Liver (tissue), 9 donors: ENCODE results near the gene PRSS57. TPM values are rescaled to one million over a fixed set of nuclear protein-coding genes. Genes with fewer than 3 reads are reported as not detected.
"Not testable (repeated sequence)": the region's sequence is repeated elsewhere in the genome, so short reads cannot be mapped to it uniquely, and the experiment has no call there.

ENCODE experiments used
- DNase-seq: peaks from one replicate; pipeline ENCODE4 v3.0.0-alpha.2; 2017; ENCODE audit warnings: low spot score
- H3K27ac ChIP-seq, 2 donors: one replicate each; pipeline ENCODE4 v1.7.0; 2013; ENCODE audit warnings: inconsistent platforms in 2 of 2, low read length in 2 of 2, control low read depth in 1 of 2, low read depth in 1 of 2, mild to moderate bottlenecking in 1 of 2
- H3K27me3 ChIP-seq, 4 donors: one replicate each; pipeline versions ENCODE4 v1.6.1 to v1.7.0; 2013; ENCODE audit warnings: low read length in 3 of 4, inconsistent platforms in 1 of 4, mild to moderate bottlenecking in 1 of 4, moderate library complexity in 1 of 4; ENCODE audit not compliant: control insufficient read depth in 4 of 4, insufficient read depth in 4 of 4
- H3K36me3 ChIP-seq, 4 donors: one replicate each; pipeline versions ENCODE4 v1.6.1 to v1.7.0; 2013; ENCODE audit warnings: low read length in 3 of 4, mild to moderate bottlenecking in 3 of 4, low read depth in 1 of 4, moderate library complexity in 1 of 4; ENCODE audit not compliant: control insufficient read depth in 4 of 4, insufficient read depth in 3 of 4
- H3K4me1 ChIP-seq, 4 donors: one replicate each; pipeline versions ENCODE4 v1.6.1 to v1.7.0; 2013; ENCODE audit warnings: low read length in 3 of 4, mild to moderate bottlenecking in 3 of 4, moderate library complexity in 1 of 4; ENCODE audit not compliant: control insufficient read depth in 4 of 4, insufficient read depth in 4 of 4
- H3K4me3 ChIP-seq, 3 donors: one replicate each; pipeline versions ENCODE4 v1.6.1 to v1.7.0; 2013; ENCODE audit warnings: low read length in 3 of 3, control low read depth in 1 of 3, low read depth in 1 of 3, mild to moderate bottlenecking in 1 of 3
- H3K9ac ChIP-seq, 2 donors: one replicate each; pipeline ENCODE4 v1.7.0; 2013; ENCODE audit warnings: low read length in 2 of 2, mild to moderate bottlenecking in 2 of 2, moderate library complexity in 2 of 2, control low read depth in 1 of 2, low read depth in 1 of 2
- H3K9me3 ChIP-seq, 4 donors: one replicate each; pipeline versions ENCODE4 v1.6.1 to v1.7.0; 2013; ENCODE audit warnings: low read length in 3 of 4; ENCODE audit not compliant: control insufficient read depth in 4 of 4
- CTCF ChIP-seq: fragments of 150-350 bp; IDR thresholded peaks from 2 replicates; pipeline ENCODE4 v1.5.1; 2017; ENCODE audit warnings: improper control_type of control experiment, low read depth, low read length; ENCODE audit not compliant: missing input control
- EGR1 ChIP-seq, 2 donors: IDR thresholded peaks; 2 replicates each; pipeline ENCODE4 v1.6.1; 2016 to 2018; ENCODE audit warnings: antibody characterized with exemption in 2 of 2, low read depth in 2 of 2
- FOXA2 ChIP-seq: IDR thresholded peaks from 2 replicates; pipeline ENCODE4 v1.6.1; 2016; ENCODE audit warnings: antibody characterized with exemption
- GABPA ChIP-seq, 2 donors: IDR thresholded peaks in 1 of 2; conservative IDR thresholded peaks in 1 of 2; 2 replicates each; pipeline ENCODE4 v1.6.1; 2016; ENCODE audit warnings: antibody characterized with exemption in 2 of 2, mild to moderate bottlenecking in 1 of 2, moderate library complexity in 1 of 2
- HNF4A ChIP-seq, 2 donors: conservative IDR thresholded peaks; 2 replicates each; pipeline ENCODE4 v1.6.1; 2016; ENCODE audit warnings: antibody characterized with exemption in 2 of 2, mild to moderate bottlenecking in 2 of 2
- JUND ChIP-seq, 2 donors: IDR thresholded peaks; 2 replicates each; pipeline ENCODE4 v1.6.1; 2016; ENCODE audit warnings: antibody characterized with exemption in 2 of 2
- NR2F2 ChIP-seq: IDR thresholded peaks from 2 replicates; pipeline ENCODE4 v1.6.1; 2016; ENCODE audit warnings: antibody characterized with exemption
- RAD21 ChIP-seq, 2 donors: IDR thresholded peaks; 2 replicates each; pipeline ENCODE4 v1.6.1; 2016; ENCODE audit warnings: antibody characterized with exemption in 2 of 2, mild to moderate bottlenecking in 2 of 2
- REST ChIP-seq: IDR thresholded peaks from 2 replicates; pipeline ENCODE4 v1.6.1; 2016; ENCODE audit warnings: antibody characterized with exemption, mild to moderate bottlenecking
- RXRA ChIP-seq, 2 donors: IDR thresholded peaks; 2 replicates each; pipeline ENCODE4 v1.6.1; 2017 to 2018; ENCODE audit warnings: antibody characterized with exemption in 2 of 2, mild to moderate bottlenecking in 1 of 2
- SP1 ChIP-seq: IDR thresholded peaks from 2 replicates; pipeline ENCODE4 v1.6.1; 2018; ENCODE audit warnings: antibody characterized with exemption, mild to moderate bottlenecking
- TAF1 ChIP-seq: conservative IDR thresholded peaks from 2 replicates; pipeline ENCODE4 v1.6.1; 2016; ENCODE audit warnings: antibody characterized with exemption, mild to moderate bottlenecking
- YY1 ChIP-seq: IDR thresholded peaks from 2 replicates; pipeline ENCODE4 v1.6.1; 2016; ENCODE audit warnings: antibody characterized with exemption, mild to moderate bottlenecking
- WGBS: extraction: QIAGEN DNeasy Blood & Tissue Kit; methylation state at CpG from one replicate; pipeline ENCODE4 v1.1.7; 2013; 5-methylcytosine and 5-hydroxymethylcytosine counted together
- polyA plus RNA-seq, 2 donors: library from polyadenylated mRNA; stranded (reverse) in 1 of 2; unstranded in 1 of 2; fragments of 200-250 nt in 1 of 2; fragments of >200 nt in 1 of 2; fragmentation: Nextera tagmentation in 1 of 2; extraction: Ambion mirVana in 1 of 2; gene quantifications; one replicate each; pipeline versions ENCODE4 v1.2.1 to v1.2.3, GENCODE V29; 2013 to 2015
- total RNA-seq, 2 donors: library from RNA; depleted of rRNA; stranded (reverse); fragments of >200 nt; gene quantifications; one replicate each; pipeline ENCODE4 v1.2.3, GENCODE V29; 2014
- TF ChIP-seq, protein P1 (sequence below): IDR thresholded peaks from 2 replicates; pipeline ENCODE4 v1.6.1; 2016; ENCODE audit warnings: antibody characterized with exemption
- TF ChIP-seq, protein P2 (sequence below): IDR thresholded peaks from 2 replicates; pipeline ENCODE4 v1.6.1; 2016; ENCODE audit warnings: antibody characterized with exemption
- donor health status: healthy.
- donor health status: healthy.
- donor health status: healthy.
- donor health status: healthy.
- donor health status: healthy.

The PRSS57 gene
- total and polyA plus RNA-seq, 4 donors, result 0.10 to 12.1 TPM; not detected in 2

- H3K9me3 ChIP-seq, result no peaks in the 10 kb centered on the region
- WGBS, result 80% methylated on average over 9 of the region's 9 CpGs
- no peak overlapping the region for H3K27ac ChIP-seq
- DNase-seq, result no peak
- H3K36me3 ChIP-seq, result no peaks in the 10 kb centered on the region
- H3K27me3 ChIP-seq, result no peaks in the 10 kb centered on the region
- no peak overlapping the region for H3K9ac ChIP-seq
- H3K4me1 ChIP-seq, result peaks cover 0 to 14% (median 4%) of the 10 kb centered on the region in 4 donors
- H3K4me3 ChIP-seq, result no peak overlapping the region
- TF ChIP-seq GABPA (IDR thresholded peaks at IDR 0.05 in 1 of 2, conservative IDR thresholded peaks at IDR 0.05 in 1 of 2) (no peak), RAD21 (IDR thresholded peaks at IDR 0.05) (no peak), YY1 (no peak), SP1 (no peak), JUND (IDR thresholded peaks at IDR 0.05) (no peak), NR2F2 (no peak), TAF1 (no peak), EGR1 (IDR thresholded peaks at IDR 0.05; ENCODE audit: low read depth in 2 of 2) (no peak), CTCF (no peak), HNF4A (conservative IDR thresholded peaks at IDR 0.05) (no peak), REST (no peak), FOXA2 (no peak), RXRA (IDR thresholded peaks at IDR 0.05) (no peak)
- TF ChIP-seq, protein P1, sequence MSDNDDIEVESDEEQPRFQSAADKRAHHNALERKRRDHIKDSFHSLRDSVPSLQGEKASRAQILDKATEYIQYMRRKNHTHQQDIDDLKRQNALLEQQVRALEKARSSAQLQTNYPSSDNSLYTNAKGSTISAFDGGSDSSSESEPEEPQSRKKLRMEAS, result no peak
- TF ChIP-seq, protein P2, sequence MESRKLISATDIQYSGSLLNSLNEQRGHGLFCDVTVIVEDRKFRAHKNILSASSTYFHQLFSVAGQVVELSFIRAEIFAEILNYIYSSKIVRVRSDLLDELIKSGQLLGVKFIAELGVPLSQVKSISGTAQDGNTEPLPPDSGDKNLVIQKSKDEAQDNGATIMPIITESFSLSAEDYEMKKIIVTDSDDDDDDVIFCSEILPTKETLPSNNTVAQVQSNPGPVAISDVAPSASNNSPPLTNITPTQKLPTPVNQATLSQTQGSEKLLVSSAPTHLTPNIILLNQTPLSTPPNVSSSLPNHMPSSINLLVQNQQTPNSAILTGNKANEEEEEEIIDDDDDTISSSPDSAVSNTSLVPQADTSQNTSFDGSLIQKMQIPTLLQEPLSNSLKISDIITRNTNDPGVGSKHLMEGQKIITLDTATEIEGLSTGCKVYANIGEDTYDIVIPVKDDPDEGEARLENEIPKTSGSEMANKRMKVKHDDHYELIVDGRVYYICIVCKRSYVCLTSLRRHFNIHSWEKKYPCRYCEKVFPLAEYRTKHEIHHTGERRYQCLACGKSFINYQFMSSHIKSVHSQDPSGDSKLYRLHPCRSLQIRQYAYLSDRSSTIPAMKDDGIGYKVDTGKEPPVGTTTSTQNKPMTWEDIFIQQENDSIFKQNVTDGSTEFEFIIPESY, result no peak
Observed at GRCh38 chr19:670609-671075, 24.6 kb downstream of the PRSS57 start.

- WGBS, result 54% methylated on average over 12 of the region's 12 CpGs
- H3K4me3 ChIP-seq, H3K9ac ChIP-seq, H3K9me3 ChIP-seq, H3K27me3 ChIP-seq, H3K36me3 ChIP-seq, DNase-seq, H3K27ac ChIP-seq: not testable (repeated sequence)
- peaks cover 0 to 13% (median 9%) of the 10 kb centered on the region in 4 donors for H3K4me1 ChIP-seq
Observed at GRCh38 chr19:668675-669434, 26.4 kb downstream of the PRSS57 start.

GRCh38 chr19:666985-667573 is 28.2 kb downstream of the PRSS57 start:
- not testable (repeated sequence) for H3K9me3 ChIP-seq, H3K9ac ChIP-seq, H3K4me3 ChIP-seq, H3K27me3 ChIP-seq, DNase-seq, H3K27ac ChIP-seq, H3K36me3 ChIP-seq
- 87% methylated on average over 37 of the region's 38 CpGs for WGBS
- peaks cover 0 to 18% (median 13%) of the 10 kb centered on the region in 4 donors for H3K4me1 ChIP-seq
